CD4-positive, alpha-beta T cell treated with Interleukin-17A for 1 hour (primary cell): ENCODE data around the gene NYAP2.

Experiments used
- DNase-seq: peaks from one replicate; pipeline ENCODE4 v3.0.0-alpha.2; 2020

NYAP2 gene

DNA sequence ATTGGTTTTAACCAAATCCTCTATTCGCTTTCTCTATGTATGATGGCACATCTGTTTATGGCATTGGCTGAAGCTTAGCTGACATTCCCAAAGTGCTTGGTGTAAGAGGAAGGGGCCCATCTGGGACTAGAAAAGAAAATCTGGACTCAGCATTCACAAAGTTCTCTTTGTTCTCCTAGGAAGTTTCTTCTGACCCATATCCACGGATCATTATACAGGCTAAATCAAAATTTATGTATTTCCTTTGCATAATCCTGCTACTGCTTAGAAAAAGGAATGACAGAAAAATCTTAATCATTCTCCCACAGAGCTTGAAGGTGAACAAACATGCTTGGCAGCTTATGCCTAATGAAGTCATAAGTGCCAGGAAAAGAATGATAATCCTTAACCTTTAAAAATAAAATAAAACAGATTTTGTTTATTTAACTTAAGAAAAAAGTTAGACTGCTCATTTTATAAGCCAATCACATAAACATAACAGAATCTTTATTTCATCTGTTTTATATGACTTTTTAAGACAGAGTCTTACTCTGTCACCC is 88.4 kb downstream of the NYAP2 start:
- no peak for DNase-seq

GRCh38 chr2:225488743-225489142 is 89.2 kb downstream of the NYAP2 start:
- DNase-seq = no peak

GRCh38 chr2:225493420-225494099 is 94.0 kb downstream of the NYAP2 start:
- no peak for DNase-seq

GRCh38 chr2:225494100-225494459 is 94.6 kb downstream of the NYAP2 start:
- DNase-seq = no peak

GRCh38 chr2:225495706-225496105 is 96.2 kb downstream of the NYAP2 start:
- DNase-seq = no peak

GRCh38 chr2:225496568-225496967 is 97.1 kb downstream of the NYAP2 start:
- no peak for DNase-seq

DNA sequence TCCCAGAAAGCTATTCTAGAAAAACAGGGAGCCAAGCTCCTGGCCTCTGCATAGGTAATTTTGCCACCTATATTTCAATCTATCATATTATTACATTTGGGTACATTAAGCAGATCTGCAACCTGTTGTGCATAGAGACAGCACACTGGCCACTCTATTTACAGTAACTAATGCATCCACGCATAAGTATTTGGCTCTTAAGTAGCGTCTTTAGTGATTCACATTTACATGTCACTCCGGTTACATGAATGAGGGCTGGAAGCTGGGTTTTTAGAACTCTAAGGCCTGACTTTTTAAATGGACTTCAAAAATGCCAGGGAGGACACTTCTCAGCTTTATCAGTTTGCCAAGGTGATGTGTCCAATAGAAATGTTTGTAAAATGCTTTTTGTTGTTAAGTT is 97.7 kb downstream of the NYAP2 start:
- no peak for DNase-seq

- DNase-seq = no peak
These were observed 101.5 kb downstream of the NYAP2 start for GRCh38 chr2:225501022-225501421.

GRCh38 chr2:225502971-225503370 is 103.5 kb downstream of the NYAP2 start:
- DNase-seq = no peak

DNA sequence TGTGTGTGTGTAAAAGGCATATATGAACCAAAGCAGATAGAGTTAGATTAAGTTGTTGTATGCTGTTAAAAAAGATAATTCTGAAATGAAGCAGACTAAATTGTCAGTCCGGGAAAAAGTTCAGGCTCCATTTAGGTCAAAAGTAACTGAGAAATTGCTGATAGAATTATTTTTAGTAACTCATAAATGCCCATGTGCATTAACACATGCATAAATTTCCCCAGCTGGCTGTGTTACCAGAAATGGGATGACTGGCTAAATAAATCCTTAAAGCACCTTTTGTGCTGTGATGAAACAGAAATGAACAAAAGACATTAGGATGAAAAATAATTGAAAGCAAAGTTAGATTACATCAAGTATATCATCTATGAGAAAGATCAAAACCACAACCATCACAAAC is 111.3 kb downstream of the NYAP2 start:
- DNase-seq = no peak

DNA sequence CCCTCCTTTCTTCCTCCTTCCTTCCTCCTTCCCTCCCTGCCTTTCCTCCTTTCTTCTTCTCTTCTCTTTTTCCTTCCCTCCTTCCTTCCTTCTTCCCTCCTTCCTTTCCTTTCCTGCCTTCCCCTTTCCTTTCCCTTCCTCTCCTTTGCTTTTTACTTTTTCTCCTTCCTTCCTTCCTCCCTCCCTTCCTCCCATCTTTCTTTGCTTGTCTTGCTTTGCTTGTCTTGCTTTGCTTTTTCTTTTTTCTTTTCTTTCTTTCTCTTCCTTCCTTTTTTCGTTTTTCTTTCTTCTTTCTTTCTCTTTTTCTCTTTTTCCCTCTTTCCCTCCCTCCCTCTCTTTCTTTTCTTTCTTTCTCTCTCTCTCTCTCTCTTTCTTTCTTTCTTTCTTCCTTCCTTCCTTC is 113.0 kb downstream of the NYAP2 start:
- no peak for DNase-seq

DNA sequence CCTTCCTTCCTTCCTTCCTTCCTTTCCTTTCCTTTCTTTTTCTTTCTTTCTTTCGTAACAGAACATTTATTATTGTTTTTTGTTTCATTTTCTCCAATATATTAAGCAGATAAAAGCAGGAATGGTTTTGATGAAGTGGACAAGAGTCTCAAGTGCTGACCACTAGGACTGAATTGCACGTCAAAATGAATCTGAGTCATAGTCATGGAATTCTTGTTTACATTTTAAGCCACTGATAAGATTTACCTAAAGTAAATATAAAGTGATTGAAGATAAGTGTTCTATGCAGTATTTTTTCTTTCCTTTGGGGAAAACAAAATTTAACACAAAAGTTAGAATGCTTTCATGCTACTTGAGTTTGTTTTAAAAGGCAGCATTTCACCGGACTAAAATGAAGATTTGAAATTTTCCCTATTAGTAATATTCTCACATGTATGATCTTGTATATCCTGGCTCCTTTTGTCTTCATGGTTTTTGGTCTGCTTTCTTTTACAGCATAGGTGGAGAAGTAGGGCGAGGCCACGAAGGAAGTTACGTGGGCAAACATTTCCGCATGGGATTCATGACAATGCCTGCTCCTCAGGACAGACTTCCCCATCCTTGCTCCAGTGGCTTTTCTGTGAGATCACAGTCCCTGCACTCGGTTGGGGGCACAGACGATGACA is 113.5 kb downstream of the NYAP2 start:
- no peak for DNase-seq

DNA sequence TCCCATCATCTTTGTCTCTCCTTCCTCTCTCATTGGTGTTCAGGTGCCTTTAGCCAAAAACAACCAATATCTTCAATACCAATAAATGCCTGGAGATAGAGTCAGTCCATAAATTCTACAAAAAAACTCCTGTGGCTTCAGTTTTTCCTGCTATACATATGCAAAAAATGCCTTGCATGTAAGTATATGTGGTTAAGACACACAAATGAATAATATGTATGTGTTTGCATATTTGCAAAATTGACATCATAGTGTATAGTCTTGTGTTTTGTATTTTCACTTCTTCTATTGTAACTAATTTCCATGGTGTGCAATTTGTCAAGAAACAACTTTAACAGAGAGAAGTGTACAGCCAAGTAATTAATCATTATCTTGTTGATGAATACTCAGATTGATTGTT is 115.5 kb downstream of the NYAP2 start:
- no peak for DNase-seq

- no peak for DNase-seq
These were observed 127.4 kb downstream of the NYAP2 start for GRCh38 chr2:225526760-225527390.

DNA sequence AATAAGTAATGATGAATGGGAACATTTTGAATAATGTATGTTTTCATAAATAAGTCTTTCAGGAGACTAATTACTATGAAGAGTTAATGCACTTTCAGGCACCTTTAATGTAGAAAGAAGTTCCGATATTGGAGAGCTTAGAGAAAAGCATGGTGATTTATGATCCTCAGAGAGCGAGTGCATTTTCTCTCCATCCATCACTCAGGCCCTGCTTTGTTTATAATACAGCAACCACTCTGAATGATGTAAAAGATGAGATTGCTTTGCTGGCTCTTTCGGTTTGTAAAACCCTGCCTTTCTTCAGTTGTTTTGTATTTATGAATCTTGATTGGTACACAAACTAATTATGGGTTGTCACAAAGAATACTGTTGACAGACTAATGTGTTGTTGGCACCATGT is 132.0 kb downstream of the NYAP2 start:
- DNase-seq = no peak

DNA sequence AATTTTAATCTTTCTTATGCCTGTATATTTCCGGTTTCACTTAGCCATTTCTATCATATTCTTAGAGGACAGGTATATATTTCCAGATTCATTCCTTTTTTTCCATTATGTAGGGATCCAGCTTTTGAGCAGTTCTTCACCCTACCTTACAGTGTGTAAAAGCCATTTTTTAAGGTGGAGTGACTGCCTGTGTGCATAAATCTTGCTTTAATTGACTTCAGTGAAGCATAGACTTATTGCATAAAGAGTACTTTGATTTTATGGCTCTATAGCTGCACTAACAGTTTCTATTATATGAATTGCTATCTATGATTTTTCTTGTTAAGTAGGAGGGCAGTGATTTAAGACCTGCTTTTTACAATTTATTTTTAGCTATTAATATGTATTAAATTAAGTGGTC is 132.6 kb downstream of the NYAP2 start:
- no peak for DNase-seq

- no peak for DNase-seq
These were observed 134.5 kb downstream of the NYAP2 start for GRCh38 chr2:225534037-225534436.

GRCh38 chr2:225534697-225535096 is 135.2 kb downstream of the NYAP2 start:
- DNase-seq = no peak

GRCh38 chr2:225536036-225536435 is 136.5 kb downstream of the NYAP2 start:
- DNase-seq = no peak

GRCh38 chr2:225543626-225544025 is 144.1 kb downstream of the NYAP2 start:
- no peak for DNase-seq

DNA sequence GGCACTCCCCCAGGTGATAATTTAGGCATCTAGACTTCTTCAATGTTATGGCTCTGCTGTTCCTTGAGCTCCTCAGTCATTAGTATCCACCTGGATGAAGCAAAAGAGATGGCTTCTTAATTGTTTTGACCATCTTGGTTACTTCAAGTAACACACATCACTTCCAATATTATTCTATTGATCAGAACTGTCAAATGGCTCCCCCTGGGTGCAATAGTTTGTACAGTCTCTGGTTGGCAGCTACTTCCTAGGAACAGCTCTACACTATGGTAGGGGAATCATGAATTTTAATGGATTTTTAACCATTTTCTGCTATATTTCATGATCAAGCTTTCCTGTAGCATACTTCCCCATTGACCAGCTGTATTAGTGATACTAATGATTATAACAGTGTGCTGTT is 157.0 kb downstream of the NYAP2 start:
- DNase-seq = no peak

GRCh38 chr2:225558399-225559071 is 159.0 kb downstream of the NYAP2 start:
- DNase-seq = no peak

- no peak for DNase-seq
These were observed 159.5 kb downstream of the NYAP2 start for GRCh38 chr2:225559072-225559415.

DNA sequence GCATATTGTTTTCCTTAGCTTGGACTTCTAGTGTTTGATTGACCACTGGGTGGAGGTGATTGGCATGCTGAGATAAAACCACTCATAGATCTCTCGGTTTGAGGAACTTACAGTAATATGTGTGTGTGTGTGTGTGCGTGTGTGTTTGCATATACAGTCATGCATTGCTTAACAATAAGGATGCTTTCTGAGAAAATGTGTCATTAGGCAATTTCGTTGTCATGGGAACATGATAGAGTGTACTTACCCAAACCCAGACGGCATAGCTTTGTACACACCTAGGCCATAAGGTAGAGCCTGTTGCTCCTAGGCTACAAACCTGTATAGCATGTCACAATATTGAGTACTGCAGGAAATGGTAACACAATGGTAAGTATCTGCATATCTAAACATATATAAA is 167.3 kb downstream of the NYAP2 start:
- DNase-seq = no peak
